Mesothelial cell of epicardium (in vitro differentiated cells): ENCODE results near the gene NRDC. TPM values are rescaled to one million over a fixed set of nuclear protein-coding genes. Genes with fewer than 3 reads are reported as not detected.

ENCODE experiments used
- DNase-seq, 2 experiments: peaks; one replicate each; pipeline ENCODE4 v3.0.0; 2021; ENCODE audit warnings: low spot score in 2 of 2; ENCODE audit not compliant: unreplicated experiment in 2 of 2
- H3K27ac Mint-ChIP-seq: 2 replicates; pipeline ENCODE4 v1.8.0; 2021; ENCODE audit warnings: mixed read lengths
- H3K27me3 Mint-ChIP-seq: 2 replicates; pipeline ENCODE4 v1.8.0; 2021; ENCODE audit warnings: low read depth, mixed read lengths
- H3K36me3 Mint-ChIP-seq: 2 replicates; pipeline ENCODE4 v1.8.0; 2021; ENCODE audit warnings: mixed read lengths
- H3K4me1 Mint-ChIP-seq: 2 replicates; pipeline ENCODE4 v1.8.0; 2021; ENCODE audit warnings: mixed read lengths
- H3K4me3 Mint-ChIP-seq: 2 replicates; pipeline ENCODE4 v1.8.0; 2021; ENCODE audit warnings: mild to moderate bottlenecking, moderate library complexity, mixed read lengths
- H3K9me3 Mint-ChIP-seq: 2 replicates; pipeline ENCODE4 v1.8.0; 2021; ENCODE audit warnings: mixed read lengths
- CTCF ChIP-seq: fragments of 200-600 bp; sonication (generic); IDR thresholded peaks from one replicate; pipeline ENCODE4 v1.5.0; 2021; ENCODE audit warnings: antibody characterized with exemption; ENCODE audit not compliant: unreplicated experiment
- total RNA-seq: library from RNA; stranded (reverse); gene quantifications from 3 replicates; pipeline ENCODE4 v1.2.1, GENCODE V29; 2021

Gene NRDC
- total RNA-seq, 1 donor from 2014 or later, result 132 TPM

- no peak for TF ChIP-seq CTCF
- no peak overlapping the region for H3K27ac Mint-ChIP-seq
Measured at GRCh38 chr1:51910221-51911000, 31.9 kb upstream of the NRDC start.

GRCh38 chr1:51908499-51908898 is 30.0 kb upstream of the NRDC start:
- Mint-ChIP-seq H3K27ac (no peak overlapping the region), H3K36me3 (no peaks in the 10 kb centered on the region), H3K27me3 (peaks cover 61% of the 10 kb centered on the region), H3K9me3 (no peaks in the 10 kb centered on the region), H3K4me3 (no peak overlapping the region), H3K4me1 (no peaks in the 10 kb centered on the region)
- no peak for DNase-seq
- no peak for TF ChIP-seq CTCF

More at GRCh38 chr1:51910221-51911000, 31.9 kb upstream of the NRDC start:
- Mint-ChIP-seq H3K27me3 (peaks cover 65% of the 10 kb centered on the region), H3K9me3 (no peaks in the 10 kb centered on the region), H3K36me3 (no peaks in the 10 kb centered on the region), H3K4me3 (no peak overlapping the region), H3K4me1 (no peaks in the 10 kb centered on the region)
- no peak for DNase-seq

GRCh38 chr1:51907079-51907702 is 28.7 kb upstream of the NRDC start:
- Mint-ChIP-seq H3K9me3 (no peaks in the 10 kb centered on the region), H3K27me3 (peaks cover 69% of the 10 kb centered on the region), H3K4me3 (no peak overlapping the region), H3K27ac (no peak overlapping the region), H3K36me3 (no peaks in the 10 kb centered on the region), H3K4me1 (no peaks in the 10 kb centered on the region)
- DNase-seq, result no peak
- TF ChIP-seq CTCF, result no peak

- Mint-ChIP-seq H3K4me3 (no peak overlapping the region), H3K9me3 (no peaks in the 10 kb centered on the region), H3K36me3 (no peaks in the 10 kb centered on the region), H3K27me3 (peaks cover 71% of the 10 kb centered on the region), H3K27ac (no peak overlapping the region), H3K4me1 (no peaks in the 10 kb centered on the region)
- DNase-seq, result no peak
- no peak for TF ChIP-seq CTCF
Measured at GRCh38 chr1:51906306-51907078, 28.0 kb upstream of the NRDC start.

GRCh38 chr1:51902456-51902855 is 23.9 kb upstream of the NRDC start:
- Mint-ChIP-seq H3K4me3 (no peak overlapping the region), H3K27ac (no peak overlapping the region), H3K4me1 (peaks cover 4% of the 10 kb centered on the region), H3K36me3 (no peaks in the 10 kb centered on the region), H3K9me3 (no peaks in the 10 kb centered on the region), H3K27me3 (peaks cover 58% of the 10 kb centered on the region)
- no peak for DNase-seq
- TF ChIP-seq CTCF, result no peak
